EL (cell line): ENCODE measurements around the gene UBA1.

ENCODE experiments used
- DNase-seq: peaks from one replicate; pipeline ENCODE4 v3.0.0-alpha.2; 2016

UBA1 gene

DNA sequence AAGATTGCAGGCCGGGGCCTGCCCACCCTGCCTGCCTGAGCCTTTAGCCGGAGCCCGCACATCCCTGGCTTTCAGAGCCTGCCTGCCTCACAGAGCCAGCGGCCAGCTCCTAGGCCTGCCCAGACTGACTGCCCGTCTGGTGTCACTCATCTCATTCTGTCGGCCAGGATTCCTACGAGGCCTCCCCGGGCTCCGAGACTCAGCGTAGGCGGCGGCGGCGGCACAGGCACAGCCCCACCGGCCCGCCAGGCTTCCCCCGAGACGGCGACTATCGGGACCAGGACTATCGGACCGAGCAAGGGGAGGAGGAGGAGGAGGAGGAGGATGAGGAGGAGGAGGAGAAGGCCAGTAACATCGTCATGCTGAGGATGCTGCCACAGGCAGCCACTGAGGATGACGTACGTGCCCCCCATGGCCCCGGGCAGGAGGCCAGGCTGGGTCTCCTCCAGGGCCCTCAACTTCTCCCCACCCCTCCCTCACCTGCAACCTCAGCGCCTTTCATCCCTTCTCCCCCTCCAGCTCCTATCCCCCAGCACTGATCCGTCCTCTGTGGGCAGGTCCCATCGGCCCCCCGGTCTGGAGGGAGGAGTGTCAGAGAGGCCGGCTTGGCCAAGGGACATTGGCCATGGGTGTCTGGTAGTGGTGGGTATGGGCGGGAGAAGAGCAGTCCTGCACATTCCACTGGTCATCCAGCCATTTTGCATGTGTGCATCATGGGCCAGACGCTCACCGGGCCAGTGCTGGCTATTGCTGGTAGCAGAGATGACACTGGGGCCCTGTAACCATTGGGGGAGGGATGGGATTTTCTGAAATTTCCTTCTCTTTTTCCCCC is 22.6 kb upstream of the UBA1 start:
- no peak for DNase-seq

DNA sequence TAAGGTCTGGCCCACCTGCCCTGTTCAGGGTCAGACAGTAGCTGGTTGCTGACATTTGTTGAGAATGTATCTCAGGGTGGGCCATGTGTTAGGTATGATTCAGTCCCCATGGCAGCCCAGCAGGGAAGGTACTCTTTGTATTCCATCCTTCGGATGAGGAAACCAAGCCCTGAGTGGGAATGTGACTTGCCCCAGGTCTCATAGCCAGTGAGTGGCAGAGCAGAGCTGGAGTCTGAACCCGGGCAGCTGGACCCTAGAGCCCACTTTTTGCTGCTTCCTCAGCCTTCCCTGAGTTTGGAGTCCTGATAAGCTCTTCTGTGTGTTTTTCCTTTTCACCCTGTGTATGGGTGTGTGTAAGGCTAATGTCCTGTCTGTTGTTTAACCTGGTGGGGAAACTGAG is 21.6 kb upstream of the UBA1 start:
- no peak for DNase-seq

- DNase-seq = no peak
Observed at GRCh38 chrX:47172549-47172948, 21.1 kb upstream of the UBA1 start.

DNA sequence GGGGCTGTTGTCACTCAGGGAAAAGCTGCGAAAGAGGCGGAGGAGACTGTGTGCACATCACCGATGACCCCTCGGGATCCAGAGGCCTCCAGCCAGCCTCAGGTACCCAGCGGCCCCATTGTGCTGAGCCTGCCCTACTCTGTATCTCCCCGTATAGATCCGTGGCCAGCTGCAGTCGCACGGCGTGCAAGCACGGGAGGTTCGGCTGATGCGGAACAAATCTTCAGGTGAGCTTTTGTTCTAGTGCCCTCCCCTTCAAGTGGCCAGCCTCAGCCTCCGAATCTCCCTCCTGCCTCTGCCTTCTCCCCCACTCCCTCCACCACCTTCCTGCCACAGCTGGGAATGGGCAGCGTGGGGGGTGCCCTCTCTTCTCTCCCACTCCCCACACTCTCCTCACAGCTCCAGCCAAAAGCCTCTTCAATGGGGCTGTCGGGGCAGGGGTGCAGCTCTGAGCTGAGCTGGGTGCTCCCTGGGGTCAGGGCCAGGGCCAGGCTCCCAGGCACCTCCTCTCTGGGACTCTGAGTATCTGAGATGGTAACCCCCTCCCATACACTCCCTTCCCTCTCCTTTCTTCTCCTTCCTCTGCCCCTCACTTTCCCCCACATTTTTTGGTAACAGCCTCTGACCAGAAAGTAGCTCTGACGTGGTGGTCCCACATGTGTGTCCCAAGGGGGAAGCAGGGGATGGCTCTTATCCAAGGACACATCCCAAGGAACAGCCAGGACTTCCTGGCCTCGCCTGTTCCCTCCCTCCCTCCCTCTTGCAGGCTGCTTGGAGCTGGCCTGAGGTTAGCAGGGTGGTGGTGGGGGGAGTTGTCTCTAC is 20.4 kb upstream of the UBA1 start:
- no peak for DNase-seq

- DNase-seq = no peak
Observed at GRCh38 chrX:47174376-47174775, 19.3 kb upstream of the UBA1 start.

DNA sequence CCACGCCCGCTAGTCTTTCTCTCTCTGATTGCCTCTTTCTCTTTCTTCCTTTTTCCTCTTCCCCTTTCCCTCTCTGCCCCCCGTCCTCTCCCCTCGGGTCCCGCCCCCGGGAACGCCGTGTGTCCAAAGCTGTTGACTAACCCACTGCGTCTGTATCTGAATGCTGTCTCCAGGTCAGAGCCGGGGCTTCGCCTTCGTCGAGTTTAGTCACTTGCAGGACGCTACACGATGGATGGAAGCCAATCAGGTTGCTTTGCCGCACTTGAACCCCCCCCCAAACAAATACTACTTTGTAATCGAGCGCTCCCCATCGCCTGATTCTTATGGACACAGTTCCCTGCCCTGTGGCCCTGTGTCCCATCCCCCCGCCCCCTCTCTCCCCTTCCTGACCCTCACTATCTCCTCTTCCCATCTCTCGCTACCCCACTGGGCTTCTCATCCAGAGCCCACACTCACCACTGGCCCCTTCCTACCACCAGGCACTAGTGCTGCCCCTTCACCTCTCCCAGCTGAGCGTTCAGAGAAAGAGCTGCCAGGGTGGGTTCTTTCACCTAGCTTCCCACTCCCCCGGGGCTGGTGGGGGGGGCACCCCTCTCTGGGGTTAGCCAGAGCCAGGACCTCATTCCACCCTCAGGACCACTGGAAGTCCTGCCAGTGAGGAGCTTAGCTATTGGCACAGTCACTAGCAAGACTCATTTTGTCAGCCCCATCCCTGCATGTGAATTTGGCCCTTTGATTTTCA is 18.6 kb upstream of the UBA1 start:
- no peak for DNase-seq

GRCh38 chrX:47175588-47175980 is 18.0 kb upstream of the UBA1 start:
- no peak for DNase-seq

GRCh38 chrX:47176101-47176740 is 17.4 kb upstream of the UBA1 start:
- no peak for DNase-seq

- DNase-seq = no peak
Observed at GRCh38 chrX:47177079-47177478, 16.6 kb upstream of the UBA1 start.

GRCh38 chrX:47178337-47178736 is 15.3 kb upstream of the UBA1 start:
- DNase-seq = no peak

DNA sequence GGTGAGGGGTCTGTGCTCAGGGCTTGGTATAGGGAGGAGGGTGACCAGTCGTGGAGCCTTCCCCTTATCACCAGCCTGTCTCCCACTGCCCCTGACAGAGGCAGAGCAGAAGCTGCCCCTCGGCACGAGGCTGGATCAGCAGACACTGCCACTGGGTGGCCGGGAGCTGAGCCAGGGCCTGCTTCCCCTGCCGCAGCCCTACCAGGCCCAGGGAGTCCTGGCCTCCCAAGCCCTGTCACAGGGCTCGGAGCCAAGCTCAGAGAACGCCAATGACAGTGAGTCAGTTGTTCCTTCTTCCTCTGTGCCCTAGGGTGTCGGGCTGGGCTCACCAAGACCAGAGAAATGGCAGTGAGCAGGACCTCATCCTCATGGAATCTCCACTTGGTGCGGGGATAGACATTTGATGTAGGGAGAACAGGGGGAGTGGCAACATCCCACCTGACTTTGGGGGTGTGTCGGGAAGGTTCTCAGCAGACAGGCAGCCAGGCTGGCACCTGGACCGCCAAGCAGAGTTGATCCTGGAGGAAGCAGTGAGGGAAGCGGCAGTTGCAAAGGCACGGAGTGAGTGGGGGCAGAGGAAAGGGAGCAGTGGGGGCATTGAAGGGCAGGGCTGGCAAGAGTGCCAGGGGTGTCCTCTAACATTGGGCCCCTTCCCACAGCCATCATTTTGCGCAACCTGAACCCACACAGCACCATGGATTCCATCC is 14.3 kb upstream of the UBA1 start:
- peak; percentile 70 for DNase-seq

GRCh38 chrX:47179928-47180255 is 13.7 kb upstream of the UBA1 start:
- DNase-seq = no peak

GRCh38 chrX:47180346-47180745 is 13.3 kb upstream of the UBA1 start:
- DNase-seq = no peak

DNA sequence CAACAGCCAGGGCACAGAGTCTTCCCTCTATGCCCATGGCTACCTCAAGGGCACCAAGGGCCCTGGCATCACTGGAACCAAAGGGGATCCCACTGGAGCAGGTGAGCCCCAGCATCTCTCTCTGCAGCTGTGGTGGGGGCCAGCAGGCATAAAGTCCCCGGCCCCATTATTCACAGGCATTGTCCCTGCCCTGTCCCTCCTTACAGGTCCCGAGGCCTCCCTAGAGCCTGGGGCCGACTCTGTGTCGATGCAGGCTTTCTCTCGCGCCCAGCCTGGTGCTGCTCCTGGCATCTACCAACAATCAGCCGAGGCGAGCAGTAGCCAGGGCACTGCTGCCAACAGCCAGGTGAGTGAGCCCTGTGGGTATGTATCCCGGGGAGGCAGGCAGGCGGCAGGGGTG is 12.3 kb upstream of the UBA1 start:
- DNase-seq = no peak

DNA sequence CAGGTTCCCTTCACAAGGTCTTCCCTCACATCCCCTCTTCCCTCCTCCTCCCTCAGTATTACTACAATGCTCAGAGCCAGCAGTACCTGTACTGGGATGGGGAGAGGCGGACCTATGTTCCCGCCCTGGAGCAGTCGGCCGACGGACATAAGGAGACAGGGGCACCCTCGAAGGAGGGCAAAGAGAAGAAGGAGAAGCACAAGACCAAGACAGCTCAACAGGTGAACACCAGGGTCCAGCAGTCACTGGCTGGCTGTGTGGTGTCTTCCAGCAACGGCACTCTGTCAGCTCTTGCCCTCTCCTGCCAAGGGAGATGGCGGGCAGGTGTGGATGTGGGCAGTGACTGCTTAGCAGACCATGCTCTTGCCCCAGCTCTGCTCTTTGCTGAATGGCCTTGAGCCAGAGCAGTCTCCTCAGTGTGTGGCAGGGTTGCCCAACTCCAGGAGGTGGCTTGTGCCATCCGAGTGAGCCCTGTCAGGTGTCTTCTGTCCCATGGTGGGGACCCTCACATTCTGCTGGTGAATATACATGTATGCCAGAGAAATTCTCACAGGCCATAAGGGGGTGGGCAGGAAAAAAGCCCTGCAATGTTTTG is 11.4 kb upstream of the UBA1 start:
- DNase-seq = no peak

- DNase-seq = no peak
Observed at GRCh38 chrX:47184486-47184885, 9.1 kb upstream of the UBA1 start.

- no peak for DNase-seq
Observed at GRCh38 chrX:47185241-47185640, 8.4 kb upstream of the UBA1 start.

DNA sequence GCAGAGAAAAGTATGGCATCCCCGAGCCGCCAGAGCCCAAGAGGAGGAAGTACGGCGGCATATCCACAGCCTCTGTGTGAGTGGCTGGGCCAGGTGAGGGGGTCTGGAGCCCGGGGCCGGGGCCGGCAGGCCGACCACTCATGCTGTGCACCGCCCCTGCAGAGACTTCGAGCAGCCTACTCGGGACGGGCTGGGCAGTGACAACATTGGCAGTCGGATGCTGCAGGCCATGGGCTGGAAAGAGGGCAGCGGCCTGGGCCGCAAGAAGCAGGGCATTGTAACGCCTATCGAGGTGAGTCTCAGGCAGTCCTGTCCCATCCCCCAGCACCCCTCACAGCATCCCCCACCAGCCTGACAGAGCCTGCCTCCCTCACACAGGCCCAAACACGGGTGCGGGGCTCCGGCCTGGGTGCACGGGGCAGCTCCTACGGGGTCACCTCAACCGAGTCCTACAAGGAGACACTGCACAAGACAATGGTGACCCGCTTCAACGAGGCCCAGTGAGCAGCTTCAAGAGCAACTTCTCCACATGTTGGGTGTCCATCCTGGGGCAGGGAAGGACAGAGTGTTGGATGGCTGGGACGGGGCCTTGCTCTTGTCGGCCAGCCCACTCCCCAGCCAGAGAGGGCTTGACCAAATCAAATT is 7.4 kb upstream of the UBA1 start:
- no peak for DNase-seq

GRCh38 chrX:47187106-47187677 is 6.4 kb upstream of the UBA1 start:
- DNase-seq = no peak

GRCh38 chrX:47189906-47190305 is 3.7 kb upstream of the UBA1 start:
- DNase-seq = no peak
